ENCODE results near the gene EIF4G3.

Gene EIF4G3

GRCh38 chr1:20850021-20850420, 326.7 kb downstream of the EIF4G3 start:
- no peak overlapping the region for H3K27ac Mint-ChIP-seq
- H3K27me3 Mint-ChIP-seq, result no peaks in the 10 kb centered on the region
- H3K36me3 Mint-ChIP-seq, result peaks cover 32 to 47% of the 10 kb centered on the region in 2 donors

GRCh38 chr1:20849100-20849499, 327.6 kb downstream of the EIF4G3 start:
- Mint-ChIP-seq H3K27me3 (no peaks in the 10 kb centered on the region), H3K36me3 (peaks cover 38 to 55% of the 10 kb centered on the region in 2 donors), H3K4me3 (no peak overlapping the region), H3K27ac (no peak overlapping the region), H3K9me3 (no peaks in the 10 kb centered on the region), H3K4me1 (no peaks in the 10 kb centered on the region)
- ATAC-seq (replicated peaks) (no peak), DNase-seq (no peak)

More at GRCh38 chr1:20850021-20850420, 326.7 kb downstream of the EIF4G3 start:
- no peaks in the 10 kb centered on the region for H3K4me1 Mint-ChIP-seq
- ATAC-seq (replicated peaks) (no peak), DNase-seq (no peak)
- H3K9me3 Mint-ChIP-seq, result no peaks in the 10 kb centered on the region
- H3K4me3 Mint-ChIP-seq, result no peak overlapping the region

- peaks cover 40 to 55% of the 10 kb centered on the region in 2 donors for H3K36me3 Mint-ChIP-seq
- no peak overlapping the region for H3K27ac Mint-ChIP-seq
- no peak for DNase-seq
- H3K4me3 Mint-ChIP-seq, result no peak overlapping the region
- no peaks in the 10 kb centered on the region for H3K4me1 Mint-ChIP-seq
- H3K27me3 Mint-ChIP-seq, result no peaks in the 10 kb centered on the region
- H3K9me3 Mint-ChIP-seq, result no peaks in the 10 kb centered on the region
- no peak for ATAC-seq (replicated peaks)
Observed at GRCh38 chr1:20848162-20848561, 328.5 kb downstream of the EIF4G3 start.

GRCh38 chr1:20847611-20848080, 329.1 kb downstream of the EIF4G3 start:
- no peaks in the 10 kb centered on the region for H3K27me3 Mint-ChIP-seq
- ATAC-seq (replicated peaks) (no peak), DNase-seq (no peak)
- no peak overlapping the region for H3K27ac Mint-ChIP-seq
- H3K4me1 Mint-ChIP-seq, result no peaks in the 10 kb centered on the region
- no peak overlapping the region for H3K4me3 Mint-ChIP-seq
- peaks cover 40 to 53% of the 10 kb centered on the region in 2 donors for H3K36me3 Mint-ChIP-seq
- no peaks in the 10 kb centered on the region for H3K9me3 Mint-ChIP-seq

GRCh38 chr1:20846461-20847374, 330.0 kb downstream of the EIF4G3 start:
- Mint-ChIP-seq H3K27ac (no peak overlapping the region), H3K4me1 (no peaks in the 10 kb centered on the region), H3K36me3 (peaks cover 41 to 63% of the 10 kb centered on the region in 2 donors), H3K27me3 (no peaks in the 10 kb centered on the region), H3K9me3 (no peaks in the 10 kb centered on the region), H3K4me3 (no peak overlapping the region)
- DNase-seq, result no peak
- no peak for ATAC-seq (replicated peaks)

GRCh38 chr1:20840731-20841130, 336.0 kb downstream of the EIF4G3 start:
- Mint-ChIP-seq H3K4me1 (no peaks in the 10 kb centered on the region), H3K36me3 (peaks cover 24 to 49% of the 10 kb centered on the region in 2 donors), H3K4me3 (no peak overlapping the region), H3K27me3 (no peaks in the 10 kb centered on the region), H3K27ac (no peak overlapping the region), H3K9me3 (no peaks in the 10 kb centered on the region)
- ATAC-seq (replicated peaks) (no peak), DNase-seq (no peak)

- Mint-ChIP-seq H3K4me3 (no peak overlapping the region), H3K4me1 (no peaks in the 10 kb centered on the region), H3K9me3 (no peaks in the 10 kb centered on the region), H3K27me3 (no peaks in the 10 kb centered on the region), H3K36me3 (peaks cover 24 to 50% of the 10 kb centered on the region in 2 donors), H3K27ac (no peak overlapping the region)
- DNase-seq (no peak), ATAC-seq (replicated peaks) (no peak)
Observed at GRCh38 chr1:20837554-20838192, 339.0 kb downstream of the EIF4G3 start.

- Mint-ChIP-seq H3K27me3 (no peaks in the 10 kb centered on the region), H3K36me3 (peaks cover 20 to 38% of the 10 kb centered on the region in 2 donors), H3K9me3 (no peaks in the 10 kb centered on the region), H3K27ac (no peak overlapping the region), H3K4me1 (no peaks in the 10 kb centered on the region), H3K4me3 (no peak overlapping the region)
- DNase-seq, result no peak
- ATAC-seq (replicated peaks), result no peak
Observed at GRCh38 chr1:20836230-20836629, 340.5 kb downstream of the EIF4G3 start.

- Mint-ChIP-seq H3K36me3 (peaks cover 20 to 36% of the 10 kb centered on the region in 2 donors), H3K9me3 (no peaks in the 10 kb centered on the region), H3K27ac (no peak overlapping the region), H3K4me1 (no peaks in the 10 kb centered on the region), H3K27me3 (no peaks in the 10 kb centered on the region), H3K4me3 (no peak overlapping the region)
- DNase-seq (no peak), ATAC-seq (replicated peaks) (no peak)
Observed at GRCh38 chr1:20834780-20835179, 341.9 kb downstream of the EIF4G3 start.

GRCh38 chr1:20834192-20834591, 342.5 kb downstream of the EIF4G3 start:
- ATAC-seq (replicated peaks) (no peak), DNase-seq (no peak)
- H3K9me3 Mint-ChIP-seq, result no peaks in the 10 kb centered on the region
- no peak overlapping the region for H3K4me3 Mint-ChIP-seq
- H3K27me3 Mint-ChIP-seq, result no peaks in the 10 kb centered on the region
- no peaks in the 10 kb centered on the region for H3K4me1 Mint-ChIP-seq
- no peak overlapping the region for H3K27ac Mint-ChIP-seq
- peaks cover 20 to 33% of the 10 kb centered on the region in 2 donors for H3K36me3 Mint-ChIP-seq

- no peak for DNase-seq
- no peaks in the 10 kb centered on the region for H3K4me1 Mint-ChIP-seq
- H3K36me3 Mint-ChIP-seq, result peaks cover 23 to 34% of the 10 kb centered on the region in 2 donors
- no peaks in the 10 kb centered on the region for H3K27me3 Mint-ChIP-seq
- no peak overlapping the region for H3K4me3 Mint-ChIP-seq
- no peak overlapping the region for H3K27ac Mint-ChIP-seq
- H3K9me3 Mint-ChIP-seq, result no peaks in the 10 kb centered on the region
- no peak for ATAC-seq (replicated peaks)
Observed at GRCh38 chr1:20830378-20830777, 346.3 kb downstream of the EIF4G3 start.

- H3K27me3 Mint-ChIP-seq, result no peaks in the 10 kb centered on the region
- no peaks in the 10 kb centered on the region for H3K4me1 Mint-ChIP-seq
- ATAC-seq (replicated peaks) (no peak), DNase-seq (no peak)
- peaks cover 18 to 31% of the 10 kb centered on the region in 2 donors for H3K36me3 Mint-ChIP-seq
- H3K27ac Mint-ChIP-seq, result no peak overlapping the region
- no peaks in the 10 kb centered on the region for H3K9me3 Mint-ChIP-seq
- H3K4me3 Mint-ChIP-seq, result no peak overlapping the region
Observed at GRCh38 chr1:20829946-20830345, 346.8 kb downstream of the EIF4G3 start.

- Mint-ChIP-seq H3K27me3 (no peaks in the 10 kb centered on the region), H3K36me3 (peaks cover 14 to 30% of the 10 kb centered on the region in 2 donors), H3K4me1 (no peaks in the 10 kb centered on the region), H3K4me3 (no peak overlapping the region), H3K9me3 (no peaks in the 10 kb centered on the region), H3K27ac (no peak overlapping the region)
- no peak for ATAC-seq (replicated peaks)
- DNase-seq, result no peak
Observed at GRCh38 chr1:20829531-20829930, 347.2 kb downstream of the EIF4G3 start.

- H3K27me3 Mint-ChIP-seq, result no peaks in the 10 kb centered on the region
- H3K4me3 Mint-ChIP-seq, result no peak overlapping the region
- no peak overlapping the region for H3K27ac Mint-ChIP-seq
- no peak for DNase-seq
- H3K4me1 Mint-ChIP-seq, result no peaks in the 10 kb centered on the region
- H3K36me3 Mint-ChIP-seq, result peaks cover 32 to 59% of the 10 kb centered on the region in 2 donors
- no peaks in the 10 kb centered on the region for H3K9me3 Mint-ChIP-seq
- no peak for ATAC-seq (replicated peaks)
Observed at GRCh38 chr1:20823845-20824244, 352.9 kb downstream of the EIF4G3 start.

- Mint-ChIP-seq H3K27me3 (no peaks in the 10 kb centered on the region), H3K36me3 (peaks cover 35 to 51% of the 10 kb centered on the region in 2 donors)
Observed at GRCh38 chr1:20821466-20821865, 355.2 kb downstream of the EIF4G3 start.

More at GRCh38 chr1:20821466-20821865, 355.2 kb downstream of the EIF4G3 start:
- DNase-seq (no peak), ATAC-seq (replicated peaks) (no peak)
- no peak overlapping the region for H3K4me3 Mint-ChIP-seq
- H3K4me1 Mint-ChIP-seq, result no peaks in the 10 kb centered on the region
- H3K27ac Mint-ChIP-seq, result no peak overlapping the region
- no peaks in the 10 kb centered on the region for H3K9me3 Mint-ChIP-seq

Data from stimulated activated naive B cell treated with anti-CD40 and anti-IgM and Interleukin-4, amounts not matched to agents 10 μg/mL and 1 μg/mL and 100 μg/mL, for 72 hours (primary cell).